ENCODE results near the gene SLX4.

Gene SLX4

DNA sequence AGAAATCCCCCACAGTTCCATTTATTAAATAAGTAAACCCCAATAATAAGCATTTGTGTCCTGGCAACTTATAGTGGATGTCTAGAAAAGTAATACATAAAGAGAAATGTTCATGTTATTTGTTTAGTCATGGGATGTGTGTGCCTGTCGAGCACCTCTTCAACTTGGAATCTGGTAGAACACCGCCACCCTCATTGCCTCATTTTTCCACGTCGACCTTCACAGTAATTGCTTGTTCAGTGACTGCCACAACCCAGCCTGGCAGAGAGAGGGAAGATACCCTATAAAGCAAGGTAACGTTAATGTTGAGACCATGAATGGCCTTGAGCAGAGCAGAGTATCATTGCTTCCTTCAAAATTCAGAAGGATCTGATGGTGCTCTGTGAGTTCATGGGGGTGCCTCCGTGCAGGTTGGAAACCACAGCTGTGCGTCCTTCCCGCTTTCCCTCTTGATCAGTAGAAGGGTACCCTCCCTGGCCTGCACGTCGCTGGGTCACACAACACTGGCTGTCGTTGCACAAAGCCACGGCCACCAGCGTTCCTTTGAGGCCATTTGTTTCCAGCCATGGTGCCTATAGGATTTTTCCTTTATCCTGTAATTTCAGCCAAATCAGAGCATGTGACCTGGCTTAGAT, 39.3 kb upstream of the SLX4 start:
- no peak overlapping the region for H3K27ac ChIP-seq (replicated peaks)
- DNase-seq (ENCODE audit: low read depth in 1 of 2, low spot score in 1 of 2), result no peak
- TF ChIP-seq SPI1 (IDR thresholded peaks at IDR 0.05; ENCODE audit: borderline replicate concordance, low read depth) (no peak), GABPA (IDR thresholded peaks at IDR 0.05; ENCODE audit: low read depth) (no peak), POLR2AphosphoS5 (IDR thresholded peaks at IDR 0.05; ENCODE audit: low read depth) (no peak)
- TF ChIP-seq, protein P1, sequence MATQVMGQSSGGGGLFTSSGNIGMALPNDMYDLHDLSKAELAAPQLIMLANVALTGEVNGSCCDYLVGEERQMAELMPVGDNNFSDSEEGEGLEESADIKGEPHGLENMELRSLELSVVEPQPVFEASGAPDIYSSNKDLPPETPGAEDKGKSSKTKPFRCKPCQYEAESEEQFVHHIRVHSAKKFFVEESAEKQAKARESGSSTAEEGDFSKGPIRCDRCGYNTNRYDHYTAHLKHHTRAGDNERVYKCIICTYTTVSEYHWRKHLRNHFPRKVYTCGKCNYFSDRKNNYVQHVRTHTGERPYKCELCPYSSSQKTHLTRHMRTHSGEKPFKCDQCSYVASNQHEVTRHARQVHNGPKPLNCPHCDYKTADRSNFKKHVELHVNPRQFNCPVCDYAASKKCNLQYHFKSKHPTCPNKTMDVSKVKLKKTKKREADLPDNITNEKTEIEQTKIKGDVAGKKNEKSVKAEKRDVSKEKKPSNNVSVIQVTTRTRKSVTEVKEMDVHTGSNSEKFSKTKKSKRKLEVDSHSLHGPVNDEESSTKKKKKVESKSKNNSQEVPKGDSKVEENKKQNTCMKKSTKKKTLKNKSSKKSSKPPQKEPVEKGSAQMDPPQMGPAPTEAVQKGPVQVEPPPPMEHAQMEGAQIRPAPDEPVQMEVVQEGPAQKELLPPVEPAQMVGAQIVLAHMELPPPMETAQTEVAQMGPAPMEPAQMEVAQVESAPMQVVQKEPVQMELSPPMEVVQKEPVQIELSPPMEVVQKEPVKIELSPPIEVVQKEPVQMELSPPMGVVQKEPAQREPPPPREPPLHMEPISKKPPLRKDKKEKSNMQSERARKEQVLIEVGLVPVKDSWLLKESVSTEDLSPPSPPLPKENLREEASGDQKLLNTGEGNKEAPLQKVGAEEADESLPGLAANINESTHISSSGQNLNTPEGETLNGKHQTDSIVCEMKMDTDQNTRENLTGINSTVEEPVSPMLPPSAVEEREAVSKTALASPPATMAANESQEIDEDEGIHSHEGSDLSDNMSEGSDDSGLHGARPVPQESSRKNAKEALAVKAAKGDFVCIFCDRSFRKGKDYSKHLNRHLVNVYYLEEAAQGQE (IDR thresholded peaks at IDR 0.05; ENCODE audit: insufficient replicate concordance, low read depth), result no peak
- TF ChIP-seq, protein P2, sequence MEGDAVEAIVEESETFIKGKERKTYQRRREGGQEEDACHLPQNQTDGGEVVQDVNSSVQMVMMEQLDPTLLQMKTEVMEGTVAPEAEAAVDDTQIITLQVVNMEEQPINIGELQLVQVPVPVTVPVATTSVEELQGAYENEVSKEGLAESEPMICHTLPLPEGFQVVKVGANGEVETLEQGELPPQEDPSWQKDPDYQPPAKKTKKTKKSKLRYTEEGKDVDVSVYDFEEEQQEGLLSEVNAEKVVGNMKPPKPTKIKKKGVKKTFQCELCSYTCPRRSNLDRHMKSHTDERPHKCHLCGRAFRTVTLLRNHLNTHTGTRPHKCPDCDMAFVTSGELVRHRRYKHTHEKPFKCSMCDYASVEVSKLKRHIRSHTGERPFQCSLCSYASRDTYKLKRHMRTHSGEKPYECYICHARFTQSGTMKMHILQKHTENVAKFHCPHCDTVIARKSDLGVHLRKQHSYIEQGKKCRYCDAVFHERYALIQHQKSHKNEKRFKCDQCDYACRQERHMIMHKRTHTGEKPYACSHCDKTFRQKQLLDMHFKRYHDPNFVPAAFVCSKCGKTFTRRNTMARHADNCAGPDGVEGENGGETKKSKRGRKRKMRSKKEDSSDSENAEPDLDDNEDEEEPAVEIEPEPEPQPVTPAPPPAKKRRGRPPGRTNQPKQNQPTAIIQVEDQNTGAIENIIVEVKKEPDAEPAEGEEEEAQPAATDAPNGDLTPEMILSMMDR (IDR thresholded peaks at IDR 0.05; ENCODE audit: insufficient read depth, low read length), result no peak
- H3K27me3 ChIP-seq (ENCODE audit: insufficient read depth, poor library complexity, severe bottlenecking), result no peaks in the 10 kb centered on the region
- no peak overlapping the region for H3K4me3 ChIP-seq (replicated peaks; ENCODE audit: insufficient read depth, low read length)

DNA sequence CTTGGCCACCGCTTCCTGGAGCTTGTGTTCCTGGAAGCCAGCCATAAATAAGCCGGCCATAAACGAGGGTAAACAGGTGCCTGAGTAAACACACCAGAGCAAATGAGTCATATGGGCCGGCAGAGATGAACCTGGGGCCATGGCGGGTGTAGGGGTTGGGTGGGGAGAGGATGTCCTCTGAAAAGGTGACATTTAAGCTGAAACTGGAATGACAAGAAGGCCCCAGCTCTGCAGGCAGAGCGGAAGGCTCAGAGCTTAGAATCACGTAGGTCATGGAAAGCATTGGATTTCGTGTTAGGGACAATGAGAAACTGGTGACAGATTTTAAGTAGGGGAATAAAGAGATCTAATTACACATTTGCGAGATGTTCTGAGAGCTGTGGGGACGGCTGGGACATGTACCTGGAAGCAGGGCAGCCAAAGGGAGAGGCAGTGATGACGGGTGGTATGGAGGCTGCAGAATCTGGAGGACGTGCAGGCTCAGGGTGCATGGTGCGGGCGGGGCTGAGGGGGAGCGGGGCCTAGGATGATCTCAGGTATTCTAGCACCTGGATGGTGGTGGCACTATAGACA, 35.0 kb upstream of the SLX4 start:
- DNase-seq (ENCODE audit: low read depth in 1 of 2, low spot score in 1 of 2), result no peak
- no peak overlapping the region for H3K27ac ChIP-seq (replicated peaks)
- H3K27me3 ChIP-seq (ENCODE audit: insufficient read depth, poor library complexity, severe bottlenecking), result no peaks in the 10 kb centered on the region

DNA sequence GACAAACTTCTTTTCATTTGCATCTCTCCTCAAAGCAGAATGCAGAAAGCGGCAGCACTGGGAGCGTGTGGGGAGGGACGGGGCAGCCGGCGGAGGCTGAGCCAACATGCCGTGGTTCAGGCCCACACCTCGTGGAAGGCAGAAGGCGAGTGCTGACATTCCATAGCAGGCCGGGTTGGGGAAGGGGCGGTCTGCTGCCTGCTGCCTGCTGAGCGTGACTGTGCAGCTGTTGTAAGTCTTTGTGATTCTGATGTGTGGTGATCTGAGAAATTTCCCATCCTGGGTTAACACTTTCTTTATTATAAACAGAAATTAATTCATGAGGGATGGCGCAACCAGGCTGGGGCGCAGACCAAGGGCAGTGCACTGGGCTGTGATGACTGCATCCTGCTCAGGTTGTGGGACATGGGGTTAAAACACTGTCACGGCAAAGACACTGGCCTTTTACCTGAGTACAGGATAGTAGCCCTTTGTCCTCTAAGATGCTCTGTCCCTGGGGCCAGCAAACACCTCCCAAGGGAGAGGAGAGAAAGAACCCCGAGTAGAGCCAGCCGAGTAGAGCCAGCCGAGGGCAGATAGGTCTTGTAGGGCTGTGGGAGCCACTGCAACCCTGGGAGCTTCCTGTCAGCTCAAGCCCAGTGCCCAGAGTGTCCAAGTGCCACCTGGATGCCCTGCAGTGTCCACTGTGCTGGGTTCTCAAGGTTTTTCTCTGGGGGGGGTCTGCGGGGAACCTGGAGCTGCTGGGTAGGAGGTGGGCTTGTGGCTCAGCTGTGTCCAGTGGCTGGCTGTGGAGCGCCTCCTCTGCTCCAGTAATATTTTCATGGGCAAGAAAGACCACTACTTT, 34.3 kb upstream of the SLX4 start:
- TF ChIP-seq, protein P1 (IDR thresholded peaks at IDR 0.05; ENCODE audit: insufficient replicate concordance, low read depth), result no peak
- no peak for TF ChIP-seq GABPA (IDR thresholded peaks at IDR 0.05; ENCODE audit: low read depth)
- TF ChIP-seq, protein P2 (IDR thresholded peaks at IDR 0.05; ENCODE audit: insufficient read depth, low read length), result no peak
- TF ChIP-seq POLR2AphosphoS5 (IDR thresholded peaks at IDR 0.05; ENCODE audit: low read depth), result no peak
- TF ChIP-seq SPI1 (IDR thresholded peaks at IDR 0.05; ENCODE audit: borderline replicate concordance, low read depth), result no peak
- no peak overlapping the region for H3K4me3 ChIP-seq (replicated peaks; ENCODE audit: insufficient read depth, low read length)
- H3K27me3 ChIP-seq (ENCODE audit: insufficient read depth, poor library complexity, severe bottlenecking), result no peaks in the 10 kb centered on the region
- no peak for DNase-seq (ENCODE audit: low read depth in 1 of 2, low spot score in 1 of 2)
- H3K27ac ChIP-seq (replicated peaks), result no peak overlapping the region

More for the DNA sequence above, 35.0 kb upstream of the SLX4 start:
- no peak for TF ChIP-seq SPI1 (IDR thresholded peaks at IDR 0.05; ENCODE audit: borderline replicate concordance, low read depth)
- no peak for TF ChIP-seq GABPA (IDR thresholded peaks at IDR 0.05; ENCODE audit: low read depth)
- TF ChIP-seq, protein P2 (IDR thresholded peaks at IDR 0.05; ENCODE audit: insufficient read depth, low read length), result no peak
- TF ChIP-seq, protein P1 (IDR thresholded peaks at IDR 0.05; ENCODE audit: insufficient replicate concordance, low read depth), result no peak
- H3K4me3 ChIP-seq (replicated peaks; ENCODE audit: insufficient read depth, low read length), result no peak overlapping the region

Measured in HL-60 (cell line).